Calu3 (cell line): ENCODE data around the gene EPHA5. TPM values are rescaled to one million over a fixed set of nuclear protein-coding genes. Genes with fewer than 3 reads are reported as not detected.

Experiments
- Bru-seq: library from RNA; stranded (reverse); fragments of 400-500 nt; gene quantifications from one replicate; lab custom pipeline; 2021; lab: Mats Ljungman, UMichigan
- BruChase-seq, 2 experiments: library from RNA; stranded (reverse); fragments of 400-500 nt; gene quantifications; one replicate each; lab custom pipeline; 2021; lab: Mats Ljungman, UMichigan
- BruUV-seq: library from RNA; stranded (reverse); fragments of 400-500 nt; replicated peaks from 2 replicates; lab custom pipeline; 2021; lab: Mats Ljungman, UMichigan
- CTCF ChIA-PET: fragments of 300-600 bp; sonication (Branson Sonifier 250); formaldehyde crosslinking; loops from one replicate; lab custom pipeline; 2022; ENCODE audit warnings: antibody characterized with exemption; lab: Charles Lee
- DNase-seq: peaks from one replicate; pipeline ENCODE4 v3.0.0; 2022
- H3K27ac Mint-ChIP-seq: one replicate; pipeline ENCODE4 v1.8.0; 2022; ENCODE audit warnings: mixed read lengths; ENCODE audit not compliant: unreplicated experiment
- H3K27me3 Mint-ChIP-seq: one replicate; pipeline ENCODE4 v1.8.0; 2022; ENCODE audit warnings: mixed read lengths; ENCODE audit not compliant: unreplicated experiment
- H3K36me3 Mint-ChIP-seq: one replicate; pipeline ENCODE4 v1.8.0; 2022; ENCODE audit warnings: mild to moderate bottlenecking, moderate library complexity, mixed read lengths; ENCODE audit not compliant: insufficient read depth, unreplicated experiment
- H3K4me1 Mint-ChIP-seq: one replicate; pipeline ENCODE4 v1.8.0; 2022; ENCODE audit warnings: mild to moderate bottlenecking, low read depth, mixed read lengths; ENCODE audit not compliant: unreplicated experiment
- H3K4me3 Mint-ChIP-seq: one replicate; pipeline ENCODE4 v1.8.0; 2022; ENCODE audit warnings: mild to moderate bottlenecking, low read depth, moderate library complexity, mixed read lengths; ENCODE audit not compliant: unreplicated experiment
- H3K9me3 Mint-ChIP-seq: one replicate; pipeline ENCODE4 v1.8.0; 2022; ENCODE audit warnings: low read depth, mixed read lengths; ENCODE audit not compliant: unreplicated experiment
- intact Hi-C: fragments of 100-400 bp; cut with micrococcal nuclease; formaldehyde crosslinking; loops from one replicate; pipeline ENCODE4 v1.10.0; 2022; ENCODE audit not compliant: unreplicated experiment
- long read RNA-seq: library from polyadenylated mRNA; stranded (forward); transcript quantifications from one replicate; pipeline ENCODE4 v2.0.0, GENCODE V29; 2022
- total RNA-seq: library from RNA; stranded (reverse); gene quantifications from 2 replicates; pipeline ENCODE4 v1.2.3, GENCODE V29; 2022
- TF ChIP-seq, protein P1 (sequence below): fragments of 200-600 bp; IDR thresholded peaks from one replicate; pipeline ENCODE4 v1.8.0; 2022; ENCODE audit warnings: antibody characterized with exemption; ENCODE audit not compliant: unreplicated experiment

The EPHA5 gene
- total RNA-seq, result not detected in 2 replicates
- Bru-seq, nascent RNA, result percentile 0 among the genes with signal in this experiment
- not detected for BruChase-seq, experiment 1, labeled RNA remaining after a 6-hour chase
- percentile 0 among the genes with signal in this experiment for BruChase-seq, experiment 2, labeled RNA remaining after a 2-hour chase
- long read RNA-seq, result 0 reads

DNA sequence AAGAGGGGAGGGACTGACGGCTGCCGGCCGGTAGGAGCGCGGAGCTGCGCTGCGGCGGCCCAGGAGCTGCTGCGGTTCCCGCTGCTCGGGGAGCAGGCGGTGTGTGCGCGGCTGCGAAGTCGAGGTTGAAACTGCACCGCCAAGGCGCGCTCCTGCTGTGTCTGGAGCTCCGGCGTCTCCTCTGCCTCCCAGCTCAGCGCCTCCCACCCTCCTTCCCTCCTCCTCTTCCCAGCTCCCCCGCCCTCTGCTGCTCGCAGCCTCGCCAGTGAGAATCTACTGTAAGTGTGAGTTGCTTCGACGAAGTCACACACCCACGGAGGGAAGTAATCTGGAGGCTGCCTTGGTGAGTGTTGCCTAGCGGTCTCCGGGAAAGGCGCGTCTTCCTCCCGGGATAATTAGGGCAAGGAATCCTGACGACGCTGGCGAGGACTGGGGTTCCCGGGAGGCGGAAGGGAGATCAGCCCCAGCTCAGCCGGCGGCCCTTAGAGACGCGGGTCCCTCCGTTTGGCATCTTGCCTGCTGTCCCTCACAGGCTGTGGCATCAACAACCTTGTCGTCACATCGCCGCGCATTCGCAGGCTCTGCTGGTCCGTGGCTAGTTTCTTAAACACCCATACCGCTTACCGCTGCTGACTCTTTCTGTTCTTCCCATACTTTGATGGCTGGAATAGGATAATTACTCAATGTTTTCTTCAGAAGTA, at the start of gene EPHA5:
Gene EPHA5, minus strand, starts transcription at position 159 of the 701 bp plus-strand sequence. CDS start 747 bp downstream, outside the sequence.
- Mint-ChIP-seq H3K4me3 (no peak within 1 kb of the TSS), H3K36me3 (no peaks in the 10 kb centered on the region), H3K9me3 (no peaks in the 10 kb centered on the region), H3K27me3 (no peaks in the 10 kb centered on the region), H3K27ac (no peak within 1 kb of the TSS), H3K4me1 (no peaks in the 10 kb centered on the region)
- intact Hi-C loops, result no loop called here
- BruUV-seq, result no TSS peak
- TF ChIP-seq, protein P1, sequence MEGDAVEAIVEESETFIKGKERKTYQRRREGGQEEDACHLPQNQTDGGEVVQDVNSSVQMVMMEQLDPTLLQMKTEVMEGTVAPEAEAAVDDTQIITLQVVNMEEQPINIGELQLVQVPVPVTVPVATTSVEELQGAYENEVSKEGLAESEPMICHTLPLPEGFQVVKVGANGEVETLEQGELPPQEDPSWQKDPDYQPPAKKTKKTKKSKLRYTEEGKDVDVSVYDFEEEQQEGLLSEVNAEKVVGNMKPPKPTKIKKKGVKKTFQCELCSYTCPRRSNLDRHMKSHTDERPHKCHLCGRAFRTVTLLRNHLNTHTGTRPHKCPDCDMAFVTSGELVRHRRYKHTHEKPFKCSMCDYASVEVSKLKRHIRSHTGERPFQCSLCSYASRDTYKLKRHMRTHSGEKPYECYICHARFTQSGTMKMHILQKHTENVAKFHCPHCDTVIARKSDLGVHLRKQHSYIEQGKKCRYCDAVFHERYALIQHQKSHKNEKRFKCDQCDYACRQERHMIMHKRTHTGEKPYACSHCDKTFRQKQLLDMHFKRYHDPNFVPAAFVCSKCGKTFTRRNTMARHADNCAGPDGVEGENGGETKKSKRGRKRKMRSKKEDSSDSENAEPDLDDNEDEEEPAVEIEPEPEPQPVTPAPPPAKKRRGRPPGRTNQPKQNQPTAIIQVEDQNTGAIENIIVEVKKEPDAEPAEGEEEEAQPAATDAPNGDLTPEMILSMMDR, result no peak
- DNase-seq, result no peak
- CTCF ChIA-PET, result no interaction called here

DNA sequence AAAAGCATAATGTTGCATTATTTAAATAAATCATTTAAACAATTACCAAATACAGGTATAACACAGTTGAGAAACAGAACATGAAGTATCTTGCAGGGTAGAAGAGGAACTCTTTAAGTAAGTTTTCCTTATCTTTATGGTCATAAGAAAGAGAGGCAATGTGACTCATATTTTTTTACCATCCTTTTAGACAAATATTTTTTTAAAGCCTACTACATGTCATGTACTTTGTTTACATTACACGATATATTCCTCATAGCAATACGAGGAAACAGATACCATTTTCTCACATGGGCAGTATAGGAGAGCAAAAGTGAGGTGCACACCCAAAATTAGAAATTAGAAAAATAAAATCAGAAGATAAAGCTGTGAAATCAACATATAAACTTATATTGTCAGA, 49.3 kb upstream of the EPHA5 start:
- no peaks in the 10 kb centered on the region for H3K27me3 Mint-ChIP-seq
- no TSS peak for BruUV-seq
- no peaks in the 10 kb centered on the region for H3K36me3 Mint-ChIP-seq
- H3K9me3 Mint-ChIP-seq, result peaks cover 2% of the 10 kb centered on the region
- intact Hi-C loops, result no loop called here
- no peaks in the 10 kb centered on the region for H3K4me1 Mint-ChIP-seq
- CTCF ChIA-PET, result no interaction called here
- H3K4me3 Mint-ChIP-seq, result no peak overlapping the region
- TF ChIP-seq, protein P1, result no peak
- no peak for DNase-seq
- no peak overlapping the region for H3K27ac Mint-ChIP-seq

DNA sequence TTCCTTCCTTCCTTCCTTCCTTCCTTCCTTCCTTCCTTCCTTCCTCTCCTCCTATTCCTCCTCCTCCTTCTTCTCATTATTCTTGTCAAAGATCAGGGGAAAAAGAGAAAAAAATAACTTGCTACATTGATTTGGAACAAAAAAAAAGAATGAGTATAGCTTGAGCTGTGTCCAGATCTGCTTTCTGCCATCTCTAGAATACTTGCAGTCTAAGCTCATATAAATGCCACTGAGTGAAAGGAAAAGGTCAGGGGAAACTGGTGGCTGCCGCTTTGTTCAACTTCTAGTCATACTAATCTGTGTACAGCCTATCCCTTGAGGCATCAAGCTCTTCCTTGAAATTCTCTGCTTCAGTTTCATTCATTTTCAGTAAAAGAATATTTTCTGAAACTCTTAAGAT, 28.3 kb upstream of the EPHA5 start:
- DNase-seq, result no peak
- no peaks in the 10 kb centered on the region for H3K36me3 Mint-ChIP-seq
- no TSS peak for BruUV-seq
- no peak overlapping the region for H3K27ac Mint-ChIP-seq
- H3K9me3 Mint-ChIP-seq, result no peaks in the 10 kb centered on the region
- no peaks in the 10 kb centered on the region for H3K4me1 Mint-ChIP-seq
- H3K4me3 Mint-ChIP-seq, result no peak overlapping the region
- intact Hi-C loops, result no loop called here
- no peaks in the 10 kb centered on the region for H3K27me3 Mint-ChIP-seq
- TF ChIP-seq, protein P1, result no peak
- CTCF ChIA-PET, result no interaction called here

DNA sequence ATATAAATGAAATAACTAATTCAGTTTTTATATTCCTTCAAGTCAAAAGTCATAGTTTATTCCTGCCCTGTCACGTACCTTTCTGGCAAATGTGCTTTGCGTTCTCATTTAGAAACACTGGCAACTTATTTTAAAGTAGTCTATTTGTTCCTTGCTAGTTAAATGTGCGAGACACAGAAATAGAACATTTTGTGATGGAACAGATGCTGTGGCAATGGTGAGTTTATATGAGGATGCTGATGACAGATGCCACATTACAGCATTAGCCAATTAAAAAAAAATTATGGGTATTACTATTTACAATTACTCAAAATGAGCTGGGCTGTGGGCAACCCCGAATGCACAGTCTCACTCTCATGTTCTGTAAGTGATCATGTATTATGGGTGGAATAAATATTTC, 26.1 kb upstream of the EPHA5 start:
- Mint-ChIP-seq H3K27me3 (no peaks in the 10 kb centered on the region), H3K36me3 (no peaks in the 10 kb centered on the region), H3K27ac (no peak overlapping the region), H3K9me3 (no peaks in the 10 kb centered on the region), H3K4me3 (no peak overlapping the region), H3K4me1 (no peaks in the 10 kb centered on the region)
- intact Hi-C loops, result no loop called here
- CTCF ChIA-PET, result no interaction called here
- BruUV-seq, result no TSS peak
- no peak for DNase-seq
- TF ChIP-seq, protein P1, result no peak
